ENCODE results near the gene DNAJC11. TPM values are rescaled to one million over a fixed set of nuclear protein-coding genes. Genes with fewer than 3 reads are reported as not detected.

Gene DNAJC11
- total RNA-seq, 1 donor, result 38.9 TPM

- H3K4me3 ChIP-seq (ENCODE audit: low read depth, low read length), result no peak overlapping the region
- peak; percentile 20 for DNase-seq (ENCODE audit: low read depth)
- TF ChIP-seq CTCF (IDR thresholded peaks at IDR 0.05; ENCODE audit: insufficient read depth, low read depth, low read length), result no peak
These were observed 15.3 kb downstream of the DNAJC11 start for GRCh38 chr1:6686294-6686693.

GRCh38 chr1:6685381-6685780 lies 16.2 kb downstream of the DNAJC11 start:
- TF ChIP-seq CTCF (IDR thresholded peaks at IDR 0.05; ENCODE audit: insufficient read depth, low read depth, low read length), result no peak
- DNase-seq (ENCODE audit: low read depth), result no peak
- H3K4me3 ChIP-seq (ENCODE audit: low read depth, low read length), result no peak overlapping the region

- no peak for DNase-seq (ENCODE audit: low read depth)
- no peak overlapping the region for H3K4me3 ChIP-seq (ENCODE audit: low read depth, low read length)
- no peak for TF ChIP-seq CTCF (IDR thresholded peaks at IDR 0.05; ENCODE audit: insufficient read depth, low read depth, low read length)
These were observed 18.2 kb downstream of the DNAJC11 start for GRCh38 chr1:6683434-6683833.

- H3K4me3 ChIP-seq (ENCODE audit: low read depth, low read length), result no peak overlapping the region
- no peak for TF ChIP-seq CTCF (IDR thresholded peaks at IDR 0.05; ENCODE audit: insufficient read depth, low read depth, low read length)
- no peak for DNase-seq (ENCODE audit: low read depth)
These were observed 25.7 kb downstream of the DNAJC11 start for GRCh38 chr1:6675941-6676340.

GRCh38 chr1:6674771-6675170 lies 26.8 kb downstream of the DNAJC11 start:
- no peak for DNase-seq (ENCODE audit: low read depth)
- TF ChIP-seq CTCF (IDR thresholded peaks at IDR 0.05; ENCODE audit: insufficient read depth, low read depth, low read length), result no peak
- no peak overlapping the region for H3K4me3 ChIP-seq (ENCODE audit: low read depth, low read length)

GRCh38 chr1:6673816-6674398 lies 27.7 kb downstream of the DNAJC11 start:
- H3K4me3 ChIP-seq (ENCODE audit: low read depth, low read length), result no peak overlapping the region
- DNase-seq (ENCODE audit: low read depth), result peak; percentile 82
- TF ChIP-seq CTCF (IDR thresholded peaks at IDR 0.05; ENCODE audit: insufficient read depth, low read depth, low read length), result no peak

- TF ChIP-seq CTCF (IDR thresholded peaks at IDR 0.05; ENCODE audit: insufficient read depth, low read depth, low read length), result no peak
- DNase-seq (ENCODE audit: low read depth), result peak; percentile 95
- no peak overlapping the region for H3K4me3 ChIP-seq (ENCODE audit: low read depth, low read length)
These were observed 29.1 kb downstream of the DNAJC11 start for GRCh38 chr1:6672558-6672957.
